Endodermal cell (in vitro differentiated cells): ENCODE measurements around the gene WDHD1. TPM values are rescaled to one million over a fixed set of nuclear protein-coding genes. Genes with fewer than 3 reads are reported as not detected.

ENCODE experiments used
- DNase-seq: peaks from one replicate; pipeline ENCODE4 v3.0.0-alpha.2; 2017
- H3K27ac ChIP-seq: 2 replicates; pipeline ENCODE4 v1.5.1; 2013; ENCODE audit warnings: mild to moderate bottlenecking, low read depth, low read length, moderate library complexity
- H3K27me3 ChIP-seq: 2 replicates; pipeline ENCODE4 v1.6.1; 2013; ENCODE audit warnings: mild to moderate bottlenecking, low read length, moderate library complexity; ENCODE audit not compliant: insufficient read depth, control insufficient read depth, poor library complexity, severe bottlenecking
- H3K36me3 ChIP-seq: 2 replicates; pipeline ENCODE4 v1.7.0; 2013; ENCODE audit warnings: mild to moderate bottlenecking, low read length, moderate library complexity; ENCODE audit not compliant: control insufficient read depth, insufficient read depth
- H3K4me1 ChIP-seq: one replicate; pipeline ENCODE4 v1.7.0; 2013; ENCODE audit warnings: low read length; ENCODE audit not compliant: control insufficient read depth, insufficient read depth
- H3K4me3 ChIP-seq: 2 replicates; pipeline ENCODE4 v1.5.1; 2013; ENCODE audit warnings: mild to moderate bottlenecking, low read length, moderate library complexity
- H3K9ac ChIP-seq: 2 replicates; pipeline ENCODE4 v1.6.1; 2013; ENCODE audit warnings: mild to moderate bottlenecking, low read length, moderate library complexity; ENCODE audit not compliant: poor library complexity, severe bottlenecking; ENCODE audit errors: extremely low read depth
- H3K9me3 ChIP-seq: 2 replicates; pipeline ENCODE4 v1.6.1; 2013; ENCODE audit warnings: mild to moderate bottlenecking, low read length, moderate library complexity; ENCODE audit not compliant: control insufficient read depth
- H3K27ac Mint-ChIP-seq: 2 replicates; pipeline ENCODE4 v1.8.0; 2020; ENCODE audit warnings: mixed read lengths
- H3K27me3 Mint-ChIP-seq: 2 replicates; pipeline ENCODE4 v1.8.0; 2021; ENCODE audit warnings: mild to moderate bottlenecking, mixed read lengths; ENCODE audit not compliant: insufficient read depth
- H3K36me3 Mint-ChIP-seq: 2 replicates; pipeline ENCODE4 v1.8.0; 2020; ENCODE audit warnings: low read depth, mixed read lengths
- H3K4me1 Mint-ChIP-seq: 2 replicates; pipeline ENCODE4 v1.8.0; 2020; ENCODE audit warnings: mixed read lengths
- H3K4me3 Mint-ChIP-seq: 2 replicates; pipeline ENCODE4 v1.8.0; 2020; ENCODE audit warnings: mild to moderate bottlenecking, moderate library complexity, mixed read lengths
- H3K9me3 Mint-ChIP-seq: 2 replicates; pipeline ENCODE4 v1.8.0; 2020; ENCODE audit warnings: mild to moderate bottlenecking, mixed read lengths
- CTCF ChIP-seq: fragments of 200-600 bp; sonication (generic); conservative IDR thresholded peaks from 2 replicates; pipeline ENCODE4 v1.5.0; 2021; ENCODE audit warnings: antibody characterized with exemption, mild to moderate bottlenecking
- WGBS, 2 experiments: methylation state at CpG; one replicate each; pipeline versions ENCODE4 v1.1.5 to v1.1.7; 2013; ENCODE audit warnings: missing lambda C conversion rate in 2 of 2, mixed read lengths in 1 of 2; ENCODE audit not compliant: insufficient coverage in 1 of 2, insufficient read length in 1 of 2; 5-methylcytosine and 5-hydroxymethylcytosine counted together
- total RNA-seq, 2 donors: library from RNA; stranded (reverse); fragmentation: NEBNext Ultra II Directional in 1 of 2; extraction: Animal tissue kit (Norgen Biotek cat#: 25700) in 1 of 2; gene quantifications; 2 replicates in 1 of 2; 3 replicates in 1 of 2; pipeline ENCODE4 v1.2.1, GENCODE V29; 2021

Gene WDHD1
- total RNA-seq, 2 donors from 2014 or later: 63.4 to 99.3 TPM

- Mint-ChIP-seq H3K36me3 (peaks cover 76% of the 10 kb centered on the region), H3K27ac (no peak overlapping the region), H3K27me3 (no peaks in the 10 kb centered on the region), H3K4me1 (no peaks in the 10 kb centered on the region), H3K9me3 (peaks cover 36% of the 10 kb centered on the region), H3K4me3 (no peak overlapping the region)
- no peak for TF ChIP-seq CTCF
- H3K9ac ChIP-seq: no peak overlapping the region
- no peak for DNase-seq
- no peak overlapping the region for H3K4me3 ChIP-seq
- no peaks in the 10 kb centered on the region for H3K4me1 ChIP-seq
- peaks cover 21% of the 10 kb centered on the region for H3K9me3 ChIP-seq
- no peaks in the 10 kb centered on the region for H3K27me3 ChIP-seq
- H3K36me3 ChIP-seq: peaks cover 48% of the 10 kb centered on the region
- 97 to 100% methylated on average over 3 to 4 of the region's 4 CpGs for WGBS, 2 experiments
- H3K27ac ChIP-seq: no peak overlapping the region
Observed at GRCh38 chr14:54946500-54946899, 80.4 kb downstream of the WDHD1 start.

GRCh38 chr14:54944737-54945391, 82.0 kb downstream of the WDHD1 start:
- no peak overlapping the region for H3K27ac ChIP-seq
- Mint-ChIP-seq H3K36me3 (peaks cover 71% of the 10 kb centered on the region), H3K4me3 (no peak overlapping the region), H3K9me3 (peaks cover 27% of the 10 kb centered on the region), H3K27ac (no peak overlapping the region), H3K27me3 (no peaks in the 10 kb centered on the region), H3K4me1 (no peaks in the 10 kb centered on the region)
- no peak overlapping the region for H3K4me3 ChIP-seq
- peaks cover 21% of the 10 kb centered on the region for H3K9me3 ChIP-seq
- H3K9ac ChIP-seq: no peak overlapping the region
- 84 to 95% methylated on average over 9 of the region's 9 CpGs for WGBS, 2 experiments
- no peaks in the 10 kb centered on the region for H3K27me3 ChIP-seq
- no peak for TF ChIP-seq CTCF
- no peaks in the 10 kb centered on the region for H3K4me1 ChIP-seq
- peaks cover 61% of the 10 kb centered on the region for H3K36me3 ChIP-seq
- DNase-seq: no peak

GRCh38 chr14:54942913-54943312, 84.0 kb downstream of the WDHD1 start:
- Histone ChIP-seq H3K9me3 (peaks cover 8% of the 10 kb centered on the region), H3K9ac (no peak overlapping the region), H3K27me3 (no peaks in the 10 kb centered on the region), H3K4me1 (no peaks in the 10 kb centered on the region), H3K36me3 (peaks cover 63% of the 10 kb centered on the region), H3K4me3 (no peak overlapping the region), H3K27ac (no peak overlapping the region)
- H3K9me3 Mint-ChIP-seq: peaks cover 8% of the 10 kb centered on the region
- no peaks in the 10 kb centered on the region for H3K27me3 Mint-ChIP-seq
- peaks cover 53% of the 10 kb centered on the region for H3K36me3 Mint-ChIP-seq
- 94 to 100% methylated on average over 2 to 4 of the region's 4 CpGs for WGBS, 2 experiments
- no peak overlapping the region for H3K27ac Mint-ChIP-seq
- no peak for TF ChIP-seq CTCF
- no peak for DNase-seq
- no peak overlapping the region for H3K4me3 Mint-ChIP-seq
- no peaks in the 10 kb centered on the region for H3K4me1 Mint-ChIP-seq
